ENCODE measurements around the gene CASP8. TPM values are rescaled to one million over a fixed set of nuclear protein-coding genes. Genes with fewer than 3 reads are reported as not detected.
A peak's percentile ranks its signal among the peaks of the same experiment; 100 is the strongest.
"Not testable (repeated sequence)": the region's sequence is repeated elsewhere in the genome, so short reads cannot be mapped to it uniquely, and the experiment has no call there.

CASP8 gene
- total RNA-seq, 1 experiment from 2014 or later = 25.6 TPM

DNA sequence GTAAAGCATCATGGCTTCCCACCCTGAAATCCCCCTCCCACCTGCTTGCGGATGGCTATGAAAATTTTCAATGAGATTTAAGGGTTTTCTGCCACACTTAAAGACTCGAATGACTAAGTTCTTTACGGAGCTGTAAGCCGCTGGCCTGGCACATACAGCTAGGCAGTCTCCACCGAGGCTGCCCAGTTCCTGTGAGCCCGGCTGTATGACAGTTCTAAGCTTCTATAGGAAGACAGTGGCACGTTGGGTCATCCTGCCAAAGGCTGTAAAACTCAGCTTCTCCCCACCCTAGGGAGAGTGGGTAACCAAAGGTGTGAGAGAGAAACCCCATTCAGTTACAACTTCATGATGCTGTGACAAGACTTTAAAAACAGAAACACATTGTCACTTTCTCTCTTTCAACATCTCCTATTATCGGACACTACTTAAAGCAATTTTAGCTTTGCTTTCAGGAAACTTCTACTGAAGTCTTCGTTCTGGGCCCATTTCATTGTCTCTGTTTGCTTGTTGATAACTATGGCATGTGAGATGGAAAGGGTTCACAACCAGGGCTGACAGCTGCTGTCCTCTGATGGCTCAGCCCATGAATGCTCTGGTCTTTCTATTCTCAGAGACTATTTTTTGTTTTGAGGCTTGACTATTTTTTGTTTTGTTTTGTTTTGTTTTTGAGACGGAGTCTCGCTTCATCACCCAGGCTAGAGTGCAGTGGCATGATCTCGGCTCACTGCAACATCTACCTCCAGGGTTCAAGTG, 7.1 kb downstream of the CASP8 start:
- DNase-seq (ENCODE audit: low read depth) = no peak

DNA sequence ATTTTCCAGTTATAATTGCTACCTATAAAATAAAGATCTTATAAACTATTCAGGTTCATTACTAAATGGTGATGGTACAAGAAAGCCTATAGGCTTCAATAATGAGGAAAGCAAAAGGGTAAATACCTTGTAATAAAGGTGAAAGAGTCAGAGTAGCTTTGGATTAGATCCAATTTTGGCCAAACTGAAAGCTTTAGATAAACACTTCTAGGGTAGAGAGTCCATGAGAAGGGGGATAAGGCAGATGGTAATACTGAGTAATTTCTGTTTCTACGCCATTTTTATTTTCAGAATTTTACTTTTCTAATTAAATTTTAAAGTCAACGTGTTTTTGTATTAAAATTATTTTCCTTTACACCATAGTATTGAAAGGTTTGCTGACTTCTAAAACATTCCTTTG, 9.4 kb downstream of the CASP8 start:
- DNase-seq (ENCODE audit: low read depth) = no peak

DNA sequence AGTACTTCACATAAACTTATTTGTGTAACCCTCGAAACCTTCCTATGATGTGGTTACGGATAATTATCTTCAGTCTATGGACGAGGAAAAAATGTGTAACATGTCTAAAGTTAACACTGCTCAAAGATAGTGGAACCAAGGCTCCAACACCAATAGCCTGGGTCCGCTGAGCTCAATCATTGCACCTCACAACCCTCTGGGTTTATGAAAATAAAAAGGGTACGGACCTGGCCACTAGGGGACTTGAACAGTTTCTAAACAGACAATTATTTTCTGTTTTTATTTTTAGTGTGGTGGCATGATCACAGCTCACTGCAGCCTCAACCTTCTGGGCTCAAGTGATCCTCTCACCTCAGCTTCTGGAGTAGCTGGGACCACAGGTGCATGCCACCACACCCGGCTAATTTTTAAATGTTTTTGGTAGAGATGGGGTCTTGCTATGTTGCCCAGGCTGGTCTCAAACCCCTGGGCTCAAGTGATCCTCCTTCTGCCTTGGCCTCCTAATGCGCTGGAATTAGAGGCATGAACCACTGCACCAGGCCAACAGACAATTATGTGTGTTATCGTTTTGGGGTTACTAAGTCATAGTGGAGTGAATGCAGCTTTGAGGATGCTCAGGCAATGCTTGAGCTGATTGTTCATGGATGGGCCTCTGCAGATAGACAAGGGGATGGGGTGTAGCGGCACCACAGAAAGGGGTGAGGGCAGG, 10.1 kb downstream of the CASP8 start:
- no peak for DNase-seq (ENCODE audit: low read depth)

DNA sequence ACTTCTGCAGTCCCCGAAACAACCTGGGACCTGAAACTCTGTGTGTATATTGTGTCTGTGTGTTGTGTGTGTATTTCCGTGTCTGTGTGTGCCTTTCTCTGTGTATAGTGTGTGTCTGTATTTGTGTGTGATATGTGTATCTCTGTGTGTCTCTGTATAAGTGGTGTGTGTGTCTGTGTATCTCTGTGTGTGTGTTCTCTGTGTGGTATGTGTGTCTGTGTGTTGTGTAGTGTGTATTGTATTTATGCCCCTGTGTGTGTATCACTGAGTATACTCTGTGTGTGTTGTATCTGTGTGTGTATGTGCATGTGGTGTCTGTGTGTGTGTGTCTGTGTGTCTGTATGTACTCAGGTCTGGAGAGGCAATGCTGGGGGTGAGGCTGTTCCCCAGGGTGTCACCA, 11.6 kb downstream of the CASP8 start:
- no peak for DNase-seq (ENCODE audit: low read depth)

DNA sequence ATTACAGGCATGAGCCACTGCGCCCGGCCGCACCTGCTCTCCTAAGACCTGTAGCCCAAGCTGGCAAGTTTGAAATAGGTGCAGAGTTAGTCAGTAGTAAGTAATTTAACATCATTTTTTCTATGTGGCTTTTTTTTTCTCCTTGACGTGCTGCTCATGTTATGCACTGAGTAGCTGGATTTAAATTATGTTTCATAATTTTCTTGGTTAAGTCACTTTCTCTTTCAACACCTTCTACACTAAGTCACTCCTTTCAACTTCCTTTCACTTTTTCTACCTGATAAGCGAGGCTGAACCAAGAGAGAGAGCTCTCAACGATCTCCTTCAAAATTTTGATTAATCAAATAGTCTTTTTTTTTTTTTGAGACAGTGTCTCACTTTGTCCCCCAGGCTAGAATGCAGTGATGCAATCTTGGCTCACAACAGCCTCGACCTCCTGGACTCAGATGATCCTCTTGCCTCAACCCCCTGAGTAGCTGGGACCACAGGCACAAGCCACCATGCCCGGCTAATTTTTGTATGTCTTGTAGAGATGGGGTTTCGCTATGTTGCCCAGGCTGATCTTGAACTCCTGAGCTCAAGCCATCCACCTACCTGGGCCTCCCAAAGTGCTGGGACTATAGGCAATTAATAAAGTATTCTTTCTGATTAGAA, 13.1 kb downstream of the CASP8 start:
- no peak for DNase-seq (ENCODE audit: low read depth)

DNA sequence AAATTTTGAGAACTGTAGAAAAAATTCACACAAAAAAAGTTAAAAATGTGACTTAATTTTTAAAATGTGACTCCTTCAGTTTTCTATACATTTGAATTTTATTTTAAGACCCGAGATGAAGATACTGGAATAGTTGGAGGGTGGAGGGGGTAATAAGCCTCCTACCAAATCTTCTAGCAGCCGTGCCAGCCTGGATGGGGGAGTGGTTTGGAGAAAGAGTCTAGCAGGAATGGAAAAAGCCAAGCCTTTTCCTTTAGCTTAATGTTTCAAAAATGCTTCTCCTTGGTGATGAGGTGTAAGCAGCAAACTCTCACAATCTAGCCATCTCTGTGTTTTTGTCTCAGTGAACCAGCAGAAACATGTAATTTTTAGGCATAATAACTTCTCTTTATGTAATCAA, 14.7 kb downstream of the CASP8 start:
- no peak for DNase-seq (ENCODE audit: low read depth)

DNA sequence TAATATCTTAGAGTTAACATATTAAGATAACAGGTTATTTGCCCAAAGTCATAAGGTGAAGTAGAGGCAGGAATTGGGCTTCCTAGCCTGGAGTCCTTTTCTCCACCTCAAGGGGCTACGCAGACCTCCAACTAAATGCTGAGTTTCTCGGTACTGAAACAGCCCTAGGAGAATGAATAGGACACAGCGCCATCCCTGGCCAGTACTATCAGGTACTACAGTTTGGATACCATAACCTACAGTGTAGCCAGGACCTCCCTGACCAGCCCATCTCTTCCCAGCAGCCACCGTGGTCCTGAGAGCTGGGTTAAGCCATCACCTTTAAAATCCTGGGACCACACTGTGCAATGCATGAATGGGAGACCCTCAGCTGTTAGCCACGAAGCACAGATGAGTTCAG, 15.7 kb downstream of the CASP8 start:
- DNase-seq (ENCODE audit: low read depth) = no peak

DNA sequence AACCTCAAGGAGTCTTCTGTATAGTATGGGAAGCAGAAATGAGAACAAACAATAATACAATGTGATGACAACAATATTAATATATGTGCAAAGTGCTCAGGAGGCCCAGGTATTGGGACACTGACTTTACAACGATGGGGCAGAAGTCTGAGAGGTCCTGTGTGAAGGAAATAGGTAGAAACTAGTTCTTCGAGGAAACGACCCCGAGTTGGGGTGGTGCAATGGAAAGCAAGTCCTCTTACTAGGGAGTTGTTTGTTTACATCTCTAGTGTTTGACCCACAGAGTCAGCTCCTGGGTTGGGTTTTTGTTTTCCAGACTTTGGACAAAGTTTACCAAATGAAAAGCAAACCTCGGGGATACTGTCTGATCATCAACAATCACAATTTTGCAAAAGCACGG, 16.2 kb downstream of the CASP8 start:
- no peak for DNase-seq (ENCODE audit: low read depth)

DNA sequence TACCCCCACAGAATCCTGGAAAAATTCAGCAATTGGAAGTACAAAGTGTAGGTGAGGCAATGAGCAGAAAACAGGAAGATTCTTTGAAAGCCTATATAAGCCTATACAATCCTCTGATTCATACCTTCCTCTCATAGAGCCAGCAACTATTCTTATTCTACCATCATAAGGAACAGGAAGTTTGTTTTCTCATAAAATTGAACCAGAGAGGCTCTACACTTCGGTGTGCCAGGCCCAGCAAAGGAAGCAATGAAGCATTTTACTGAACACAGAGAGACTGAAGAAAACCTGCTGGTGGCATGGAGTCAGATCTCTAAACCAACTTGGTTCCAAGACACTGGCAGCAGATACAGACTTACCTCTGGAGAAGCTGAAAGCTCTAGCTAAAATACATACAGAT, 18.7 kb downstream of the CASP8 start:
- DNase-seq (ENCODE audit: low read depth) = no peak

DNA sequence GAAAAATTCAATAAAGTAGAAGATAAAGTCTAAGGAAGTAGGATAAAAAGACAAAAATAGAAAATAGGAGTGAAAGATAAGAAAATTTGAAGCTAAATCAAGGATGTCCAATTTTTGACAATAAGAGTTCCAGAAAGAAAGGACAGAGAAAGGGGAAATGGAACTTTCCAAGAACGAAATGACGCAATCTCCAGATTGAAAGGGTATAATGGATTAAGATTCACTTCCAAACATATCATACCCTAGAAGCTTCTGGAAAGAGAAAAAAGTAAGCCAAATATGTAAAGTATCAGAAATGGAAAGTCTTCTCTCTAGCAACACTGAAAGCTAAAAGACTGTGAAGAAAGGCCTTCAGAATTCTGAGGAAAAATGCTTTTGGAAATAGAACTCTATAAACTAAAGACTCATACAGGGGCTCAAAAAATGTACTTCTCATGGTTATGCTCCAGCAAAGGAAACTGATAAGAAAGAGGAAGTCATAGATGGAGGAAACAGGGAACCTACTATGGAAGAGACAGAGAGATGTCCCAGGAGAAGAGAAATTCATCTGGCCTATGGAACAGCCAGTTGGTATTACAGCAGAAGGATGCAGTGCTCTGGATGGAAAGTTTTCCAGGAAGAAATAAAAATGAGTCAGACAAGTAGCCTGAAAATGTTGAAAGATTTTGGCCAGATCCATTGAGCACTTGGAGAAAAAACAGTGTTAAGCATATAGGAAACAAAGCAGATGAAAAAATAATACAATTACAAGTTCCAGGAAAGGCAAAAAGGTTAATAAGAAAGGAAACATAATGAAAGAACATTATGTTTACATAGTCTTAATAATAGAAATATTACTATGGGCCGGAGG, 20.1 kb downstream of the CASP8 start:
- DNase-seq (ENCODE audit: low read depth) = no peak

DNA sequence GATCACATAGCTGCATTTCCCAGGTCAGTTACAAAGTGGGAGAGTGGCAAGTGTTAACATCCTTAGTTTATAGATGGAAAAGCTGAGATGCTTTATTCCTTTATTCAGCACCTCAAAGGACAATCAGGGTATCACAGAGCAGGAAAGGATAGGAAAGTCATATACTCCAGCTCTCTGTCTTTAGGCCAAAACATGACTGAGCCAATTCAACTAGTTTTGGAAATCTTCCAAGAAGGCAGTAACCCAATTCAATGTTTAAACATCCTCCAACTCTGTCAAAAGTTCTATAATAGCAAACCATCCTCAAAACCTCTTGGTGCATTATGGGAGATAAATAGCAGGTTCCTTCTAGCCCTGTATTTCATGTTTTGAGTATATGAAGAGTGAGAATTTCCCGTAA, 25.2 kb downstream of the CASP8 start:
- DNase-seq (ENCODE audit: low read depth) = no peak

DNA sequence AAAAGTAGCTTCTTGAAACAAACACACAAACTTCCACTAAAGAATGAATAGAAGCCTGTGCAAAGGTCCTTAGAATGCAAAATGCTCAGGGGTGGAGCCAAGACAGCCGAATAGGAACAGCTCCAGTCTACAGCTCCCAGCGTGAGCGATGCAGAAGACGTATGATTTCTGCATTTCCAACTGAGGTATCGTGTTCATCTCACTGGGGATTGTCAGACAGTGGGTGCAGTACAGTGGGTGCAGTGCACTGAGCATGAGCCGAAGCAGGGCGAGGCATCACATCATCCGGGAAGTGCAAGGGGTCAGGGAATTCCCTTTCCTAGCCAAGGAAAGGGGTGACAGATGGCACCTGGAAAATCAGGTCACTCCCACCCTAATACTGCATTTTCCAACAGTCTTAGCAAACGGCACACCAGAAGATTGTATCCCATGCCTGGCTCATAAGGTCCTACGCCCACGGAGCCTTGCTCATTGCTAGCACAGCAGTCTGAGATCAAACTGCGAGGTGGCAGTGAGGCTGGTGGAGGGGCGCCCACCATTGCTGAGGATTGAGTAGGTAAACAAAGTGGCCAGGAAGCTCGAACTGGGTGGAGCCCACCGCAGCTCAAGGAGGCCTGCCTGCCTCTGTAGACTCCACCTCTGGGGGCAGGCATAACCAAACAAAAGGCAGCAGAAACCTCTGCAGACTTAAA, 30.3 kb downstream of the CASP8 start:
- DNase-seq (ENCODE audit: low read depth) = not testable (repeated sequence)

DNA sequence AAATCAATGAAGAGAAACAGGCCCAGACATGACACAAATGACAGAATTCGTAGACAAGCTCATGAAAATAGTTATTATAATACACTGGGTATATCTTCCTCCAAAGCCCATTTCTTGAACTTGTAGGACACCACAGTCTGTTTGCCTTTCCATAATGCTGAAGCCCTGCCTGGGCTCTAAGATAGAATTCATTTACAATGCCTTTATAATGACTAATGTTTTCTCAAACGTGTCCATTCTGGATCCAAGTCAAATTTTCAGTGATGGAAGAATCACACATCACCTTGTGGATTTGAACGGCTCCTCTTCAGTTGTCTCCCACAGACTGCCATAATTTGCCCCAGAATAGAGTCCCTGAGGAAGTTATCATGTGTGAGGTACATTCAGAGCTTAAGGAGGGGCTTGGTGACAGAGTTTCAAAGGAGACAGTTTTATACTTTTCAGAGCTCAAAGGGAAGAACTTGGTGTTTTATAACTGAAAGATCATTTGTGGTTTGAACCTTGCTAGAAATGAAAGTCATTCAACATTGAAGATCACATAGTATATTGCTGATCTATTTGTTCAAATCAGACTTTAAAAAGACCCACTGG, 38.2 kb downstream of the CASP8 start:
- peak; percentile 8 for DNase-seq (ENCODE audit: low read depth)

DNA sequence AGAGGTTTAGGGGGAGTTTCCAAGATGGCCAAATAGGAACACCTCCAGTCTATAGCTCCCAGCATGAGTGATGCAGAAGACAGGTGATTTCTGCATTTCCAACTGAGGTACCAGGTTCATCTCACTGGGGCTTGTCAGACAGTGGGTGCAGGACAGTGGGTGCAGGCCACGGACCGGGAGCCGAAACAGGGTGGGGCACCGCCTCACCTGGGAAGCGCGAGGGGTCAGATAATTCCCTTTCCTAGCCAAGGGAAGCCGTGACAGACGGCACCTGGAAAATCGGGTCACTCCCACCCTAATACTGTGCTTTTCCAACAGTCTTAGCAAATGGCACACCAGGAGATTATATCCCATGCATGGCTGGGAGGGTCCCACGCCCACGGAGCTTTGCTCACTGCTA, 39.6 kb downstream of the CASP8 start:
- DNase-seq (ENCODE audit: low read depth) = not testable (repeated sequence)

DNA sequence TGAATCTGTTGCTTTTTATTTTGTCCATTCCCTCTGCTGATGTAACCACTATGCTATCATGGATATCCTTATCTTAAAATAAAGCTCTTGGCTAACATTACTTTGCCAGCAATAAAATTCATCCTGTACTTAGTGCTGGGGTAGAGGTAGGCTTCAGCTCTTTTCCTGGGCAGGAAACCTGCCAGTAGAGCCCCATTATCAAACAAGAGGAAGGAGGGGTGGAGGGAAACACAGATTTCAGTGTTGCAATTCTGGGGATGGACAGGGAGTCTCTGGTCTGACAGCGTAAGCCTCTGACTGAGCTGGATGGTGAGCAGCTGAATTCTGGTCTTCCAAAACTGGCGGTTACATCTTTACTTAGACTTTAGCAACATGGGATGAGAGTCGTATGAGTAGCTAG, 47.5 kb downstream of the CASP8 start:
- no peak for DNase-seq (ENCODE audit: low read depth)

DNA sequence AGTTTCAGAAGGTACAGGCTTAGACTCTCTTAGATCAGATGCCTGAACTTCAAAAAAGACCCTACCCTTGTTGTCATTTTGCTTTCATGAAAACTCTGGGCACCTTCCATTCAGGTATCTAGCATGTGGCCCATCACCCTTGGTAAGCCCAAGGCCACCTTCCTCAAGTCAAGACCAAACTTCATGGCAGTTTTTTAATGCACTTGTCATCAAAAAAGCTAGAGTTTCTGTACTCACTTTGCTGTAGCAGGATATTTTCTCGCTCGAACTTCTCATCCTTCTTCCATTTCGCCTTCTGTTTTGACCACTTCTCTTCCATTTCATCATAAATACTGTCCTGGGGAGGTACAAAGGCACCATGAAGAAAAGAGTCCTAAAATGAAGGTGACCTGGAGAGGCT, 48.6 kb downstream of the CASP8 start:
- no peak for DNase-seq (ENCODE audit: low read depth)

DNA sequence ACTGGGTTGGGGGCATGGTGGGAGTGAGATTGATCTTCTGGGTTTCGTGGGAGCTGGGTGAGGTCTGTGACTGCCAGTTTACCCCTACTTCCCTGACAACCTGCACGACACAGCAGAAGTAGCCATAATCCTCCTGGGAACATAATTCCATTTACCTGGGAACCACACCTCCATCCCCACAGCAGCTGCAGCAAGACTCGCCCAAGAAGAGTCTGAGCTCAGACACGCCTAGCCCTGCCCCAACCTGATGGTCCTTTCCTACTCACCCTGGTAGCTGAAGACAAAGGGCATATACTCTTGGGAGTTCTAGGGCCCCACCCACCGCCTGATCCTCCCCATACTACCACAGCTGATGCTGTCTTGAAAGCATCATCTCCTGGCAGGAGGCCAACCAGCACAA, 53.0 kb downstream of the CASP8 start:
- DNase-seq (ENCODE audit: low read depth) = no peak

DNA sequence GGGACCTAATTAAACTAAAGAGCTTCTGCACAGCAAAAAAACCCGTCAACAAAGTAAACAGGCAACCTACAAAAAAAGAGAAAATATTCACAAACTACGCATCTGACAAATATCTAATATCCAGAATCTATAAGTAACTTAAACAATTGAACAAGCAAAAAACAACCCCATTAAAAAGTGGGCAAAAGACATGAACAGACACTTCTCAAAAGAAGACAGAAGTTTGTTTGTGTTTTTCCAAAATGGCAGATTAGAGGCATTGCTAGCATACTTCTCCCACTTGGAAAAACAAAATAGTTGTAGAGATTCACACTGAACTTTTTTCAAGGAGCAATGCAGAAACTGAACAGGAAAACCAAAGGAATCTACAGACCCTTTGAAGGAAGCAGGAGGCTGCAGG, 59.2 kb downstream of the CASP8 start:
- DNase-seq (ENCODE audit: low read depth) = no peak

DNA sequence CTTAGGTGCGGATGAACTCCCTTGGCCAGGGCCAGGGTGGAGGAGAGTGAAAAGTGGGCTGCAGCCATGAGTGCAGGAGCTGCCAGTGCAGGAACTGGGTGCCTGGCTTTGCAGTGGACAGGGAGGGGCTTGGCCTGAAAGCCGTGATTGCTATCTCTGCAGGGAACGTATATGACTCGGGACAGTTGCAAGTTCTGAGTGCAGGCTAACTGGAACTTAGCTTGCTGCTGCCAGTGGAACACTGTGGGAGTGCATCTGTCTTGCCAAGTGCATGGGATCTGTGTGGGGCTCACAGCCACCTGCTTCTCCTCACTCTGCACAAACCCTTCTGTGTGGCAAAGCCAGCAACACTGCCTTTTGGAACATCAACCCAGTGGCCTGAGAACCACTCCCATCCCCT, 59.9 kb downstream of the CASP8 start:
- DNase-seq (ENCODE audit: low read depth) = no peak

DNA sequence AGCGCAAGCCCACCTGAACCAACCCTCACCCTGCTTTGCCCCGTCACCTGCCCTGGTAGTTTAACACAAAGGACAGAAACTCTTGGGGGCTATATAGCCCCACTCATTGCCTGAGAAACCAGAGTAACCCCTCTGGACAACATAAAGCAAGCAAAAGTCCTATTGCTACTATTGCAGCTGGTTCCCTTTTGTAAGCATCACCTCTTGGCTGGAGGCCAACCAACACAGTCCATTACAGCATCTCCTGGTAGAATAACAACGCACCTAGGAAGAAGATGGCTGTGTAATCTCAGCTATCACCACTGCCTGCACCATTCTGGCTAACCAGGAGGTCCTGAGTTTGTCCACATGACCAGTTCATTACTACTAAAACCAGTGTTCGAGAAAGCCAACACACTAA, 60.4 kb downstream of the CASP8 start:
- no peak for DNase-seq (ENCODE audit: low read depth)

DNA sequence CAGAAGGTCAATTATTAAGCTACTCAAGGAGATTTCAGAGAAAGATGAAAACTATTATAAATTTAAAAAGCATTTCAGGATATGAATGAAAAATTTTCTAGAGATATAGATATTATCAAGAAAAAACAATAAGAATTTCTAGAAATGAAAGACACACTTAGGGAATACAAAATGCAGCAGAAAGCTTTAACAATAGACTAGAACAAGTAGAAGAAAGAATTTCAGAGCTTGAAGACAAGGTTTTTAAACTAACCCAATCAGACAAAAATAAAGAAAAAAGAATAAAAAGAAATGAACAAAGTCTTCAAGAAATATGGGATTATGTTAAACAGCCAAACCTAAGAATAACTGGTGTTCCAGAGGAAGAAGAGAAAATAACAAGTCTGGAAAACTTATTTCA, 62.4 kb downstream of the CASP8 start:
- no peak for DNase-seq (ENCODE audit: low read depth)
